Activated CD8-positive, alpha-beta memory T cell treated with anti-CD3 and anti-CD28 coated beads, Interleukin-2, amount 50 U/mL, for 1 hour (primary cell): ENCODE data around the gene FLT4.
"Not testable (repeated sequence)": the region's sequence is repeated elsewhere in the genome, so short reads cannot be mapped to it uniquely, and the experiment has no call there.

Experiments used
- DNase-seq: peaks from one replicate; pipeline ENCODE4 v3.0.0-alpha.2; 2020; ENCODE audit errors: extremely low read depth

Gene FLT4

GRCh38 chr5:180649297-180650039 lies at the start of gene FLT4:
FLT4 (minus strand) TSS chr5:180649600; CDS start chr5:180649545, 55 bp downstream.
- no peak for DNase-seq

GRCh38 chr5:180699042-180699441 lies 49.6 kb upstream of the FLT4 start:
- DNase-seq, result no peak

DNA sequence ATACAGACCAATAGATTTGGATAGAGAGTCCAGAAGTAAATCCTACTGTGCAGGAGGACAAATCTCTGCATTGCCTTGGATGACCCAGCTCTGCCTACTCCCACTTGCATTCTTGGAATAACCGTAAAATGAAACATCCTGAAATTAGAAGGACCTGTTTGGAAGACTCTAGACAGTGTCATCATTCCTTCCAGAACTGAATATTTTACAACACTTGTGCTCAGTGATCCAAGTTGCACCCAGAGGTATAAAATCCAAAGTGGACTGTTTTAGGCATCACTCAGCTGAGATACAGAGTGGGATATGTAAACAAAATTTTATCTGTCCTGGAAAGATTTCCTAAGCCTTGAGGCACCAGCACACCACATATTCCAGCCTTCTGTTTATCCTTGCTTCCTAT lies 46.7 kb upstream of the FLT4 start:
- no peak for DNase-seq

DNA sequence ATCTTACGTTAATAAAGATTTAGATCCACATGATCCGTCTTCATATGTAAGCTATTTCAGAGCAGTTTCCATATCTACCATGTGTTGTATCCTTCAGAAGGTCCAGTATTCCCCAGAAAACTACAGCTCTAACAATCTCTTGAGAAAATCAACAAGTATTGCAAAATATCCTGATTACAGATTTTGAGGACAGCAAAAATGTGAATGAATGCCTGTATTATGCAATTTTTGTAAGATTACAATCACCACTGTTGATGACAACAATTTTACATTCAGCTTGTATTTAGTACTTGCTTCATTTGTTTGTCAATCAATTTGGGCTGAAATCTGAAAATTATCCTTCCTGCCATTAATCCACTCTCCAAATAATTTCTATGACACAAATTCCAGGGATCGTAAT lies 43.0 kb upstream of the FLT4 start:
- DNase-seq, result no peak

- no peak for DNase-seq
Measured at GRCh38 chr5:180691046-180691445, 41.6 kb upstream of the FLT4 start.

DNA sequence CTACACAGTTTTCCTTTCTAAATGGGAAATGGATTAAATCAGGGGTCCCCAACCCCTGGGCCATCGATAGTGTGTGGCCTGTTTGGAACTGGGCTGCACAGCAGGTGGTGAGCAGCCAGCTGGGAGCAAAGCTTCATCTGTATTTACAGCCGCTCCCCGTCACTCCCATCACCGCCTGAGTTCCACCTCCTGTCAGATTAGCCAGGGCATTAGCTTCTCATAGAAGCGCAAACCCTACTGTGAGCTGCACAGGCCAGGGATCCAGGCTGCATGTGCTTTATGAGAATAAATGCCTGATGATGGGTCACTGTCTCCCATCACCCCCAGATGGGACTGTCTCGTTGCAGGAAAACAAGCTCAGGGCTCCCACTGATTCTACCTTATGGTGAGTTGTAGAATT lies 41.2 kb upstream of the FLT4 start:
- DNase-seq, result no peak

- no peak for DNase-seq
Measured at GRCh38 chr5:180689775-180690174, 40.4 kb upstream of the FLT4 start.

DNA sequence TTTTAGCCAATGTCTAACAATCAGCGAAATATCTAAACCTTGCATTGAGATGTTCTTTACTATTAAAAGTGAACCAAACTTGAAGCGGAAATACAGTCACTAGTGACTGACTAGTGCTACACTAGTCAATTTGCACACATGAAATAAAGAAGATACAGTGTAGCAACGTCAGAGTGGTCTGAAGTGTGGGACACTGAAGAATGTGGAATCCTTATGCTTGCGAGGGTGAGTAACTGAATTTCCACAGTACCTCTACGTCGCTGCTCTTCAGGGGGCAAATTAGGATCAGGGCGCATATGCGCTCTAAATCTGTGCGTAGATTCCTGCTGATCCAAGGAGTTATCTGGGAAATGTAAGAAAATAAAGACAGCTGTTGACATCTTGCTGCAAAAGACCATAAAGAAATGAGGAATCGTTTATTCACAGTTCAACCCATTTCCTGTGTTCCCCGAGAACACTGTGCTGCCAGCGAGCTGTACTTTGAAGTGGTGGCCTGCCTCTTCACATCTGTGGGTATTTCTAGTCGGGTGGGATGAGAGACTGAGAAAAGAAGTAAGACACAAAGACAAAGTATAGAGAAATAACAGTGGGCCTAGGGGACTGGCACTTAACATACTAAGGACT lies 39.8 kb upstream of the FLT4 start:
- no peak for DNase-seq

DNA sequence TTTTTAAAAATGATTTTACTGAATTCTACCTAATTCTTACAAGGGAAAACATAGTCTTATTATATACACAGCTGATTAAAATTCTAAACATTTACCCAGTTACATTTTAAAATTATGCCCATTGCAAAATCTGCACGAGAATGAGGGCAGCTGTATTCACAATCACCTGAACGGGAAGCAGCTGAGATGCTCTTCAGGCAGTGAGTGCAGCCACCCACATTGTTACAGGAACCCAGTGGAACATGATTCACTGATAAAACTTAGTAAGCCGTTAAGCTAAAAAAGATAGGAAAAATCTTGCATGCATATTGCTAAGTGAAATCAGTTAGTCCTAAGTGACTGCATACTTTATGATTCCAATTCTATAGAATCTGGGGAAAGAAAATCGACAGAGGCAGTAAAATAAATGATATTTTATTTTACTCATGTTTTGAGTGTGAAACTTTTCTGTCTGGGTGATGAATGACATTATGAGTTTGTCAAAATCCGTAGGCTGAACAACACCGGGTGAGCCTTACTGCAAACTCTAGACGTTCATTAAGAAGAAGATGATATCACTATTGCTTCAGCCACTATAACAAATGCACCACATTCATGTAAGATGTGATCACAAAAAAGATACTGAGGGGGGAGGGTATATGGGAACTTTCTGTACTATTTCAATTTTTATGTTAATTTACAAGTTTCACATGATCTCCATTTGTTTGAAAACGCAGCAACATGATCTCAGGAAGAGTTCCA lies 39.1 kb upstream of the FLT4 start:
- no peak for DNase-seq

- DNase-seq, result not testable (repeated sequence)
Measured at GRCh38 chr5:180686799-180687198, 37.4 kb upstream of the FLT4 start.

DNA sequence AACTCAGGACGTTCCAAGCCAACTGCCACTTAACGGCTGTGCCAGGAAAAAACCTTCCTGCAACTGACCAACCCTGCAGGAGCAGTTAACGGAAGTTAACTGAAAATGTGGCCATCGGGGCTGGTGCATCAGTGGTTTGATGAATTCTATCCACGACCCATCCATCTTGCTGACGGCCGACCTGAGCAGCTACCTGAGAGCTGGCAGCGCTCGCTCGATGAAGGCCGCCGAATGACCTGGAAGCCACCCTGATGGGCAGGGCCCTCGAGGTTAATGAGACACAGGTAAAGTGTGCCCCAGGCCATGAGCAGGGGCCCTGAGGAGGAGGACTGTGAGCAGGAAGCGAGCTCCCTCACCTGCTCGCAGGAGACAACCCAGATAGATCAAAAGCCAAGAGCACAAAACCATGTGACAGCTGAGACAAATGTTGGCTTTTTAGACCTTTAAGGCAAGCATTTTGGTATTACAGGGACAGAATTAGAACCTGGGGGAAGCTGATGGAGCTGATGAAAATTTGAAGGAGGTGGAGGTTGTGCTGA lies 35.3 kb upstream of the FLT4 start:
- no peak for DNase-seq

DNA sequence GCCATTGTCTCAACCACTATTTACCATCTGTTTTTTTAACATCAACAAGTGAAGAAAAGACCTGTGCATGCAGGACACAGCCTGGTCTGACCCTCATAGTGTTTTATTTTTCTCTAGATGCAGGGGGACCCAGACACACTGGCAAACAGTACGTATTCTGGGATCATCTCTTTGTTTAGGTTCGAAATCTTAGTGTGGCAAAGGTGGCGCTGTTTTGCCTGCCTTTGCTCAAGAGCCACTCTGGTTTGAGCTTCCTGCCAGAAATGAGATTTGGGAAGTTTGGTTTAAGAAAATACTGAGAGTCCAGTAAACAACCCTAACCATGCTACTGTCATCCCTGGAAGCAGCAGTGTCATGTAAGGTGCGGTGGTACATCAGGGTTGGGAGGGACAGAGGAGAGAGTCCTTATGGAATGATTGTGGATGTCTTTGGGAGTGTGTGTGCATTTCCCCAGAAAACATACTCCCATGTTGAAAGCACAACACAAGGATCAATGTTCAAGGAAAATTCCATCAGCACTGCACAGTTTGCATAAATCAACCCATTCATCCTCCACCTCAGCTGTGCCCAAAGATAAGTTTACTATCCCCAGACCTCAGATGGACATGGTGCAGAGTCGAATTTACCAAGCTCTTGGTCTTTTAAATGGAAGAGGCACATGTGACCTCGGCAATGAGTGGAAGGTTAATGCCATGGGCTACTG lies 34.0 kb upstream of the FLT4 start:
- DNase-seq, result no peak

GRCh38 chr5:180682560-180682959 lies 33.2 kb upstream of the FLT4 start:
- no peak for DNase-seq

- not testable (repeated sequence) for DNase-seq
Measured at GRCh38 chr5:180682008-180682407, 32.6 kb upstream of the FLT4 start.

GRCh38 chr5:180678319-180678718 lies 28.9 kb upstream of the FLT4 start:
- not testable (repeated sequence) for DNase-seq

GRCh38 chr5:180675036-180675635 lies 25.7 kb upstream of the FLT4 start:
- no peak for DNase-seq

GRCh38 chr5:180674090-180674475 lies 24.7 kb upstream of the FLT4 start:
- not testable (repeated sequence) for DNase-seq

DNA sequence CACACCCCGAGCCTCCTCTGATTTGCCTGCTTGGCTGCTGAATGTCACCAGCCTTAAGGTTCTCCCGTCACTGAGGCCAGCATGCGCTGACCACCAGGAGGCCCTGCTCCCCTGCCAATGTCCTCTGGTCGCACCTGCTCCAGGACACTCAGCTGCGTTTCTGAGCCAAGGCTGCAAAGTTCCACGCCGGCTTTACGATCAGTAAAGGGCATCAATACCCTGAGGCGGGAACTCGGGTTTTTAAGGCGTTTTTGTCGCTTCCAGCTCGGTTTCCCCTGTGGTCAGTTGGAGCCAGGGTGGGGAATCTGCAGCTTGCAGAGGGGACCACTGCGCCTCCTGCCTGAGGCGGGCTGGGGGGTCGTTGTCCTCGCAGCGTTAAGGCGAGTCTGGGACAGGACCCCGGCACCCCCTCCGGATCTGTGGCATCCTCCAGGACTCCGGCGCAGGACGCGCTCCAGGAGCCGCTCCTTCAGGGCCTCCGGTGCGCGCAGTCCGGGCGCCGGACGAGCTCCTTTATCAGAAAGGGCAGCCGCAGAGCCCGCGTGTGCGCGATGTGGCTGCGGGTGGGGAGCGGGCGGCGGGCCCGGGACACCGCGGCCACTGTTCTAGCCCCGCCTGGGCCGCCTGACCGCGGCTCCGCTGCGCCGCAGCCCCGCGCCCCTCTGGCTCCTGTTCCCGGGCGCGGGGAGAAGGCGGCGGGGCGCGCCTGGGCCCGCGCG lies 24.1 kb upstream of the FLT4 start:
- no peak for DNase-seq

- DNase-seq, result not testable (repeated sequence)
Measured at GRCh38 chr5:180671958-180672524, 22.6 kb upstream of the FLT4 start.

DNA sequence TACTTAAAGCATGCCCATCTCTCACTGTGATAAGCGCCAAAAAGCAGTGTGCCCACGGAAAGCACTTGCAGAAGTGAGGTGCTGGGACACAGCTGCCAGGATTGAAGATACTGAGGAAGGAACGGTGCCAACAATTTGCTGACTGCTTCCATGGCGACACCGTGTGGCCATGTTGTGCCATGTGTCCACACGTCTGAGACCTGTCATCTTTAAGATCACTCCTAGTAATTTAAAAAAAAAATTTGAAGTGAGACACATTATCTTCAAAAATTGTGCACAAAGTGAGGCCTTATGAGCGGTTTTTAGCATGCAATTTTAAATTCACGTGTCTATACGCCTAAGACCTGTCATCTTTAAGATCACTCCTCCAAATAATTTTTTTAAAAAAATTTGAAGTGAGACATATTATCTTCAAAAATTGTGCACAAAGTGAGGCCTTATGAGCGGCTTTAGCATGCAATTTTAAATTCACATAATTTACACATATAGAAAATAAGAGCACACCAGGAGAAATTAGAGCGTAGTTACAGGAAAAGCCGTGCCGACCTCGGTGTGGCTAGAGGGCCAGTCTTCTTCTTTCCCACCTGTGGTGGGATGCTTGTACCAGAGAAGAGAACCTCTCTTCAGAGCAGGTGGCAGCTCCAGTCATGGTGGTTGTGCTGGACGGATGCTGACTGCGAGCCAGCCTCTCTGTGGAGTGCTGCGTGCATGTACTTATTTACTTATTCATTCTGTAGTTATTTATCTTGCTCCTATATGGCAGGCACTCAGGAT lies 21.4 kb upstream of the FLT4 start:
- DNase-seq, result no peak
